NCI-H1105 treated with DMSO at 0.1 percent for 48 hours (cell line): Measurements from ENCODE around the gene WHAMM.
"Not testable (repeated sequence)": the region's sequence is repeated elsewhere in the genome, so short reads cannot be mapped to it uniquely, and the experiment has no call there.

Experiments used
- DNase-seq: peaks from one replicate; lab custom pipeline; 2025; lab: John Stamatoyannopoulos, UW

Gene WHAMM

GRCh38 chr15:82838096-82838735 is 28.8 kb downstream of the WHAMM start:
- no peak for DNase-seq

GRCh38 chr15:82839136-82839535 is 29.7 kb downstream of the WHAMM start:
- DNase-seq, result no peak

- DNase-seq, result no peak
Observed at GRCh38 chr15:82840166-82840565, 30.7 kb downstream of the WHAMM start.

- no peak for DNase-seq
Observed at GRCh38 chr15:82843566-82843965, 34.1 kb downstream of the WHAMM start.

GRCh38 chr15:82845686-82846085 is 36.3 kb downstream of the WHAMM start:
- no peak for DNase-seq

- DNase-seq, result no peak
Observed at GRCh38 chr15:82846621-82847020, 37.2 kb downstream of the WHAMM start.

- DNase-seq, result no peak
Observed at GRCh38 chr15:82847703-82848102, 38.3 kb downstream of the WHAMM start.

- DNase-seq, result no peak
Observed at GRCh38 chr15:82848241-82848993, 39.0 kb downstream of the WHAMM start.

GRCh38 chr15:82849556-82850512 is 40.4 kb downstream of the WHAMM start:
- DNase-seq, result no peak

- DNase-seq, result no peak
Observed at GRCh38 chr15:82850731-82851130, 41.3 kb downstream of the WHAMM start.

GRCh38 chr15:82851306-82851850 is 42.0 kb downstream of the WHAMM start:
- DNase-seq, result no peak

GRCh38 chr15:82851981-82852511 is 42.6 kb downstream of the WHAMM start:
- no peak for DNase-seq

- no peak for DNase-seq
Observed at GRCh38 chr15:82852941-82853561, 43.6 kb downstream of the WHAMM start.

GRCh38 chr15:82854554-82854953 is 45.1 kb downstream of the WHAMM start:
- no peak for DNase-seq

GRCh38 chr15:82855286-82856100 is 46.1 kb downstream of the WHAMM start:
- no peak for DNase-seq

- DNase-seq, result no peak
Observed at GRCh38 chr15:82856397-82857170, 47.2 kb downstream of the WHAMM start.

GRCh38 chr15:82858932-82859331 is 49.5 kb downstream of the WHAMM start:
- DNase-seq, result no peak

GRCh38 chr15:82862886-82863285 is 53.5 kb downstream of the WHAMM start:
- no peak for DNase-seq

GRCh38 chr15:82864967-82865366 is 55.5 kb downstream of the WHAMM start:
- no peak for DNase-seq

GRCh38 chr15:82865581-82865980 is 56.2 kb downstream of the WHAMM start:
- DNase-seq, result not testable (repeated sequence)
